LNCAP (cell line): ENCODE results near the gene SMURF2.

ENCODE experiments used
- TF ChIP-seq, protein P1 (sequence below): fragments of 450-650 bp; IDR thresholded peaks from 2 replicates; pipeline ENCODE4 v1.5.1; 2017; ENCODE audit warnings: mild to moderate bottlenecking

The SMURF2 gene

GRCh38 chr17:64540118-64540776 is 121.9 kb downstream of the SMURF2 start:
- TF ChIP-seq, protein P1, sequence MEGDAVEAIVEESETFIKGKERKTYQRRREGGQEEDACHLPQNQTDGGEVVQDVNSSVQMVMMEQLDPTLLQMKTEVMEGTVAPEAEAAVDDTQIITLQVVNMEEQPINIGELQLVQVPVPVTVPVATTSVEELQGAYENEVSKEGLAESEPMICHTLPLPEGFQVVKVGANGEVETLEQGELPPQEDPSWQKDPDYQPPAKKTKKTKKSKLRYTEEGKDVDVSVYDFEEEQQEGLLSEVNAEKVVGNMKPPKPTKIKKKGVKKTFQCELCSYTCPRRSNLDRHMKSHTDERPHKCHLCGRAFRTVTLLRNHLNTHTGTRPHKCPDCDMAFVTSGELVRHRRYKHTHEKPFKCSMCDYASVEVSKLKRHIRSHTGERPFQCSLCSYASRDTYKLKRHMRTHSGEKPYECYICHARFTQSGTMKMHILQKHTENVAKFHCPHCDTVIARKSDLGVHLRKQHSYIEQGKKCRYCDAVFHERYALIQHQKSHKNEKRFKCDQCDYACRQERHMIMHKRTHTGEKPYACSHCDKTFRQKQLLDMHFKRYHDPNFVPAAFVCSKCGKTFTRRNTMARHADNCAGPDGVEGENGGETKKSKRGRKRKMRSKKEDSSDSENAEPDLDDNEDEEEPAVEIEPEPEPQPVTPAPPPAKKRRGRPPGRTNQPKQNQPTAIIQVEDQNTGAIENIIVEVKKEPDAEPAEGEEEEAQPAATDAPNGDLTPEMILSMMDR, result no peak

DNA sequence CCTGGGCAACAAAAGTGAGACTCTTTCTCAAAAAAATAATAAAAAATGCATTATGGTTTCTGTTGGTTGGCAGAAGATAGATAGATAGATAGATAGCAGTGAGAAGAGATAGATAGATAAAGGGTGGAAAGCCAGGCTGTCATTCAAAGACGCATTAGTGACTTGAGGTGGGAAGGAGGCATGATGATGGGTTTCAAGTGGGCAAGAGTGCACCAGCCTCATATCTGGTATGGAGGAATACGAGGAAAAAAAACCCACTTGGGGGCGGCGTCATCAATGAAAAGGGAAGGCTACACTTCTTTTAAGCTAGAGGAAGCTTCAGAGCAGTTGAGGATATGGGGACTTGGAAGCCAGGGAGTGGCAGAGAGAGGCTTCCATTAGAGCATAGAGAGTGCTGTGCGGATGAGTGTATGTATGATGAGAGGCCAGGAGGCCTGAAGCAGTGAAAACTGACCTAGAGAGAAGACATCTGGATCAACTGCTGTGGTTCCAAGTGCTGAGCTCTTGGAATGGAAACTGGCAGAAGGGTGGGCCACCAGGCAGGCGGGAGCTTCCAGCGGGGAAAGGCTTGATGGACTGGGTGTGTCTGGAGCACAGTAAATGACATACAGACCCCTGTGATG is 123.5 kb downstream of the SMURF2 start:
- TF ChIP-seq, protein P1, result no peak

DNA sequence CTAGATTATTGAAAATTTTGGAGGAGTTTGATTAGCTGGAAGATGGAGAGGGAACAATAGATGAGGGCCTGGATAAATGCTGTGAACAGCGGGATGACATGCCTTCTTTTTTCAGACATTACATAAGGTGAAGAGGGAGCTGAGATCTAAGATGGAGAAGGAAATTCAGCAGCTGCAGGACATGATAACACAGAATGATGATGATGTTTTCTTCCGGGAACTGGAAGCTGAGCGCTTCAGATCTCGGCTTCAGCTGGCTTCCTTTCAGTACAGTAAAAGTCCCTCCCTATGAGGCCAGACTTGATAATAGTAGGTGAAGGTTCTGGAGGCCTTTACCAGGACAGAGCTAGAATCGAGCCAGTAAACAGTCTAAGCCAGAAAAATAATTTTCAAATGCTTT is 124.6 kb downstream of the SMURF2 start:
- TF ChIP-seq, protein P1, result no peak

GRCh38 chr17:64536913-64537312 is 125.2 kb downstream of the SMURF2 start:
- TF ChIP-seq, protein P1, result no peak

GRCh38 chr17:64535357-64535756 is 126.8 kb downstream of the SMURF2 start:
- TF ChIP-seq, protein P1, result no peak

DNA sequence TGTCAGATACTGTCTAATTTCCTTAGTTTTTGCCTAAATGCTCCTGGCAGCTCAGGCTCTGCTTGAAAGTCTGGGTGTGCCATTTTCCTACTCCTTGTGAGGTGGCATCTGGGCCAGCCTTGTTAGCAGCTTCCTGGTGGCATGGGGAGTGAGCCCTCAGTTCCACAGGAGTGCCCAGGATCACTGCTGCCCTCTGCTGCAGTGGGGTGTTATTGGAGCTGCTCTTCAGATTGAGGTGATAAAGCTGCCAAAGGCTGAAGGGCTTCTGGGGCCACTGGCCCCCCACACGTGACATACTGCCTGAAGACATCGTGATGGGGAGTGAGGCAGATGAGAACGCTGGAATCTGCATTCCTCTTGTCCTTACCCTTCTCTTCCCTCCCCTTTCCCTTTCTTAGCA is 127.9 kb downstream of the SMURF2 start:
- TF ChIP-seq, protein P1, result no peak

DNA sequence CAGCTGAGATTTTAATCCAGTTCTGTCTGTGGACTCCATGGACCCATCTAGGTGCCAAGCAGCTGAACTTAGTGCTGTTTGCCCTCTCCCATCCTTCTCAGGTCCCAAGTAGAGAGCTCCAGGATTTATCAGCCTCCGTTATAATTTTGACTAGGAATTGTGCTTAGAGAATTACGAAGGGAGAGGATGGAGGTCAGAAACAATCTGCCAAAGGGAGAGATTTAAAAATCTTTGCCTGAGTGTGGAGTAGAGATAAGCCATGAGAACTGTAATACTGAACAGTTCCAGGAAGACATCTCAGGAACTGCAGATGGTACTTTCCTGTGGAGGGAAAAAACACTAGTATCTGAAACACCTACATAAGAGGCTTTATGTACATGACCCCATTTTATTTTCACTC is 128.3 kb downstream of the SMURF2 start:
- TF ChIP-seq, protein P1, result no peak
